ENCODE data around the gene GM2A. TPM values are rescaled to one million over a fixed set of nuclear protein-coding genes. Genes with fewer than 3 reads are reported as not detected.
A peak's percentile ranks its signal among the peaks of the same experiment; 100 is the strongest.

GM2A gene
- 19.0 TPM for polyA plus RNA-seq (ENCODE audit: insufficient read length)

DNA sequence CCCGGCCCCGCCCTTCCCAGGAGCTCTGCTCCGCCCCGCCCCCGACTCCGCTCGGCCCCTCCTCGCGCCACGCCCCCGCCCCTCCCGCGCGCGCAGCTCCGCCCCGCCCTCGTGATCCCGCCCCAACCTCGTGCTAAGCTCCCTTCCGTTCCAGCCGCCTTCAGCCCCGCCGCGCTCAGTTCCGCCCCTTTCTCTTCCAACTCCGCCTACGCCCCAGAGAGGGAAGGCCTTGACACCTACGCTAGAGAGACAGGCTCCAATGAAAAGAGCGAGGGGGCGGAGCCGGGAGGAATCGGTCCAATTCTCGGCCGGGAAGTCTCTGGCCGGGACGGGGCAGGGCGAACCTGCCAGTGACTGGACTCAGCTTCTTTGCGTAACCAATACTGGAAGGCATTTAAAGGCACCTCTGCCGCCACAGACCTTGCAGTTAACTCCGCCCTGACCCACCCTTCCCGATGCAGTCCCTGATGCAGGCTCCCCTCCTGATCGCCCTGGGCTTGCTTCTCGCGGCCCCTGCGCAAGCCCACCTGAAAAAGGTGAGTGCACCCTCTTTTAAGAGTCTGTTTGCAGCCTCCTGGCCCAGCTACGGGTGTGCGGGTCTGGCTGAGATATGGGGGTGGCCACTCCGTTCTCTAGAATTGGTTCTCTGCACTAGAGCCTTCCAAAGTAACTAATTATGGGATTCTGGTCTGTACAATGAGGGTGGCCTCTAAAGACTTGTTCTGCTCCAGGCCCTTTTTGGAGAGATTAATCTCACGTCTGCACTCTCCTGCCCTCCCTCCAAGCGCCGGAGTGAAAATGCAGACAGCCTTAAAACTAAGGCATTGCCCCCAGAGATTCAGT, at the start of gene GM2A:
TSS of gene GM2A (plus strand) at position 424 of the 843 bp plus-strand sequence. CDS start at position 456, 32 bp downstream.
- peak; percentile 96 for DNase-seq (ENCODE audit: low read depth)

DNA sequence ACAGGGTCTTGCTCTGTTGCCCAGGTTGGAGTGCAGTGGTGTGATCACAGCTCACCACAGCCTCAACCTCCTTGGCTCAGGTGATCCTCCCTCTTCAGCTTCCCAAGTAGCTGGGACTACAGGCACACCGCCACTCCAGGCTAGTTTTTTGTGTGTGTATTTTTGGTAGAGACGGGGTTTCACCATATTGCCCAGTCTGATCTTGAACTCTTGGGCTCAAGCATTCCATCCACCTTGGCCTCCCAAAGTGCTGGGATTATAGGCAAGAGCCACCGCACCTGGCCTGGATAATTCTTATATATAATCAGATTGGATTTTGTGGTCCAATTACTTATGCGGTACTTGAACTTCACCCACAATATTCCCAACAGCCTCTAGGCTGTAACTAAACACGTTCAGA, 48.9 kb upstream of the GM2A start:
- DNase-seq (ENCODE audit: low read depth), result no peak

- DNase-seq (ENCODE audit: low read depth), result no peak
Measured at GRCh38 chr5:151205411-151205810, 47.6 kb upstream of the GM2A start.

DNA sequence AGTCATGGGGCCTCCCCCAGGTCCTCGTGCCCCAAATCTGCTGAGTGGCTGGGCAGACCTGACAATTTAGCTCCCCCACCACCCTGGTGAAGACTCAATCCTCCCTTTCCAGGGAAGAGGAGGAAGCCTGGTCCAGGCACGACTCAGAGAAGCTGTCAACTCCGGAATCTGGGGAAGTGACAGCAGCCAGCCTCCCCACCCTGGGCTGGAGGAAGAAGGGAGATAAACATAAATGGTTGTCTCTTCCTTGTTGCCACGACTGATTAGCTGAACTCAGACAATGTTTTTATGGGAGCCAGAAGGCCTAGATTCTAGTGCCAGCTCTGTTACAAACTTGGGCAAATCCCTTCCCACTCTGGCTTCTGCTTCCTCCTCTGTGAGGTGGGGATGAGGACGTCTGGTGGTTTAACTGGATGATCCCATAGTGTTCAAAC, 44.5 kb upstream of the GM2A start:
- no peak for DNase-seq (ENCODE audit: low read depth)

DNA sequence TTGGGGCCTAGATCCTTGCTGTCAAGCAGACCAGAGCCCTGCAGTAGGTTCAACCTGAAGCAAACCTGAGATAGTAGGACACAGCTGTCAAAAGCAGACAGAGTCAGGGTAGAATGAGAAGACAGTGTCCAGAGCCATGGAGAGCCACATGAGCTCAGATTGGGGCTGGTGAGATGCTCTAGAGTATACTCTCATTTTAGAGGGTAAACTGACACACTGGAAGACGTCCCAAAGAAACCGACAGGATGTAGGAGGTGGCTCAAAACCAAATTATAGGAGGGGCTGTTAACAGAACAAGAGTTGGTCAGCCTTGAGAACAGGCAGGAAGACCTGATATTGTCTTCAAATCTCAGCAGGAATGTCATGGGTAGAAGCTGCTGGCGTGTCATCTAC, 40.6 kb upstream of the GM2A start:
- DNase-seq (ENCODE audit: low read depth), result no peak

DNA sequence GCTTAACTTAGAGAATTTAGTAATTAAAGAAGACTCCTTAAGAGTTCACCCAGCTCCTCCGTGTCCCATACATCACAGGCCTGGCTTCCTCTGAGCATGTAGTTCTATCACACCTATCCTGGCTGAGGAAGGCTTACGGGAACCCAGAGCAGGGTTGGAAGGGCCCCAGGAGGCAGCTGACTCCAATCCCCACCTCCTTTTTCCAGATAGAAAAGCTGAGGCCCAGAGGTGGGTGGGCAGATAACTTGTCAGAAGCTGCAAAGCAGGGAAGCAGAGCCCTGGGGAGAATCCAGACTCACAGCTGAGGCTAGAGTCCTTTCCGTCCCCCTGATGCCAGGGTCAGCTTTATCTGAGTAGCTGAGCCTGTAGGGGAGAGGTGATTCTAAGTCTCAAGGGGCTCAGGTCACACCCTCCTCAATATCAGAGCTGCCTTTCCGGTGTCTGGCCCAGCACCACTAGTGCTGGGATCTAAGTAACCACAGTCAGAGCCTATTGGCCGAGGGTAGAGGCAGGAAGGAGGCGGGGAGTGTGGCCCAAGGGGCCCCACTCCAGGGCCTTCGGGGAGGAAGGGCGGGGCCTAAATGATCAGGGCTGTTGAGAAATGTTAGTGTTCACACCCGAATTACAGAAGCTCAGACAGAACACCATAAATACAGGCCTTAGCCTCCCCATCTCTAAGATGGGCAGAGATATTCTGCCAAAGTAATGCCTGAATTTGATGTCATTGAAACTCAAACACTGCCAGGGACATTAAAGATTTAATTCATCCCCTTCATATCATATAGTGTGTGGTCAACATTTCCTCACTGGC, 39.0 kb upstream of the GM2A start:
- no peak for DNase-seq (ENCODE audit: low read depth)

GRCh38 chr5:151214614-151215545, 38.1 kb upstream of the GM2A start:
- no peak for DNase-seq (ENCODE audit: low read depth)

DNA sequence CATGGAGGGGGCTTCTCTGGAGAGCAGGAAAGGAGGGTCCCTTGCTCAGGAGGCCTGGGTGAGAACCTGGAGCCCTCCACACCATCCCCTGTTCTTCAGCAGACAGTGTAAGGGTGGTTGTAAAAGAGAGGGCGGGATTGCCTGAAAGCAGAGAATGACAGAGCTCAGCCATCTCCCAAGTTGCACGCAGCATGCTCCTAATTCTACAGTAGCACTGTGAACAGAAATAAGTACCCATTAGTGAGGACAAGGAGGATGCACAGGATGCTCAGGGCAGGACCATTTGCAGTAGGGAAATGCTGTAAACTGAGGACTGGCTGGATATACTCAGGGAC, 37.5 kb upstream of the GM2A start:
- DNase-seq (ENCODE audit: low read depth), result no peak

DNA sequence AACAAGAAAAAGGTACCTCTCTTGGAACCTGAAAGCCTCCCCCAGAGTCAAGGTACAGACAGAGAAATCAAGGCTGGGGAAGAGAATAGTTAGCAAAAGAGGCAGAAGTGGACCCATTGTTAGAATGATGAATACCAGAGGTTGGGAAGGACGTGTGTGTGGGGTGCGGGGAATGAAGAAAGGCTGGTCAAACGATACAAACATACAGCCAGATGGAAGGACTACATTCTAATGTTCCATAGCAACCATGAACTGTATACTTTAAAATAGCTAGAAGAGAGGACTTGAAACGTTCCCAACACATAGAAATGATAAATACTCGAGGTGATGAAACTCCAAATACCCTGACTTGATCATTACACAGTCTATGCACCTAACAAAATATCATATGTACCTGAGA, 36.2 kb upstream of the GM2A start:
- no peak for DNase-seq (ENCODE audit: low read depth)

- no peak for DNase-seq (ENCODE audit: low read depth)
Measured at GRCh38 chr5:151218177-151218576, 34.8 kb upstream of the GM2A start.

- no peak for DNase-seq (ENCODE audit: low read depth)
Measured at GRCh38 chr5:151219138-151219537, 33.8 kb upstream of the GM2A start.

DNA sequence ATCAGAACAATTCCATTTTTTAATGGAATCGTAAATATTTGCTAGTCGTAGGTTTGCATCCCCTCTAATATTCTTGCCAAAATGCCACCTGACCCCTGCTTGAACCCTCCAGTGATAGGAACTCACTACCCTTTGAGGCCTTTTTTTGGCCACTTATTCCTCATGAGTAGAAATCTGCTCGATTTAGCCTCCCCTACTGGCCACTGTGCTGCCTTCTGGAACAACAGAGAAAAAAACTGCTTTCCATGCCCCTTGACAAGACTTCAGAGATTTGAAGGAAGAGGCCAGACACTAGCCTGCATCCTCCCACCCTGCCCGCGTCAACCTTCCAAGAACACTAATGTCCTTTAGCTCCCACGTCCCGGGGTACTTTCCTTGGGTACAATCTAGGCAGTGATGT, 33.2 kb upstream of the GM2A start:
- no peak for DNase-seq (ENCODE audit: low read depth)

DNA sequence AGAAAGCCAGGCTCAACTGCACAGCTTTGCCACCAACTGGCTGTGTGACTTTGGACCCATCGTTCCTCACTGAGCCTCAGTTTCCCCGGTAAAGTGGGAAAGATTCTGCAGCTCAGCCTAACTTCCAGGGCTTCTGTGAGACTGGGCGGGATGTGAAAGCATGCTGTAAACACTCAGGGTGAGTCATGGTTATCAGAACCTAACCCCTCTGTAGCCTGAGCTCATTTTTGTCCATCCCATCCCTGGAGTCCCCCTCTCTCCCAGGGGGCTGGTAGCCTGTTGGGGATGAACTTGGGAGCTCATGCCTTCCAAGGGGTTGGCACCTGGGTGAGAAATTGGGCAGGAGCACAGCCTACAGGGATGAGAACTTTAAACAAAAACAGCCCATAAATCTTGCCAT, 31.4 kb upstream of the GM2A start:
- DNase-seq (ENCODE audit: low read depth), result no peak

DNA sequence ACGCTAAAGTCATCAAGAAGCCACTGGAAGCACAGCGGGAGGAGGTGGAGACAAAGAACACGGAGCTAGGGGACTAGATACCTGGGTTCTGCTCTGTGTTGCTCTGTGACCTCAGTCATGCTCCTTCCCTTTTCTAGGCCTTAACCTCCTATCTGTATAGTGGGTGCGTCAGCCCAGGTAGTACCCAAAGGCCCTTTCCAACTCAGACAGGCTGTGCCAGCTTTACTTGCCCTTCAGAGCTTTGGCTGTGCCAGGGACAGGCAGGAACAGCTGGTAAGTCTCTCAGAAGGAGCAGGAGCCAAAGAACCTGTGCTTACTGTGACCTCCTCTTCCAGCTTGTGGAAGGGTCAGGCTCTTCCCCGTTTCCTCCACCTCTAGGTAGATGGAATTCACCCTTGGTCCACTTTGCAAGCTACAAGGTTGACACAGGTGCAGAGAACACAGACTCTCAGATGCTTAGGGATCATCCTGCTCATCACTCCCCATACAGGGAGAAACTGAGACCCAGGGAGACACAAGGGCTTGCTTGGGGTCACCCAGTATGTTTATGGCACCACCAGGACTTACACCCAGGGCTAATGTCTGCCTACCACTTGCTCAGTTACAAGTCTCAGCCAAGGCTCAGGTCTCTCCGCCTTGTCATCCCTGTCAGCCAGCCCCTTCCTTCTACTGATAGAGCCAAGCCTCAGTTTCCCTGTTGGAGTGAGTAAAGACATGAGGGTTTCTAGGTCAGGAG, 30.8 kb upstream of the GM2A start:
- no peak for DNase-seq (ENCODE audit: low read depth)

DNA sequence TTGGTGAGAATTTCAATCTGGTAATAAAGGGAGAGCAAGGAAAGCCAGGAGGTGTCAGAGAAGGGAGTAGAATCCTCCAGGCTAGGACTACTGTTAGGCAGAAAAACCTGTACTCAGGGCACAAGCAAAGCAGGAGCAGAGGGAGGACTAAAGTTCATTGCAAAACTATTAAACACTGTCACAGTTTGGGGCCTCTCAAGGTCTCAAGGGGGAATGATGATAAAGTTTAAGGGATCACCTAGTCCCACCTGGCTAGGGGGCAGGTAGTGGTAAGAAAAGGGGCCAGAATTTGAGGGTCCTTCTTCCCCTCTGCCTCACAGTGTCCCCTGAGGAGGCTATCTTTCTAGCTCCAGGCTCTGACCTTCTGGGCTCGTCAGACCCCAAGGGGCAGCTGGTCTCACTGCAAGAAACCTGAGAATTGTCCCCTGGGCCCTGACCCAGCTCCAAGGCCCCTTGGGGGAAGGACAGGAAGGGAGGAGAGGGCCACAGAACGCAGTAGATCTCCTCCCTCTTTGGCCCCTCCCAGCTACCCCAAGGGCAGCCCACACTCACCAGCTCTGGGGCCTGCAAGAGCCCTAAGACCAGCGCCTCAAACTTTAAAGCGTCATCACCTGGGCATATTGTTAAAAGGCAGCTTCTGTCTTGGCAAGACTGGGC, 30.1 kb upstream of the GM2A start:
- DNase-seq (ENCODE audit: low read depth), result no peak

- DNase-seq (ENCODE audit: low read depth), result peak; percentile 41
Measured at GRCh38 chr5:151223447-151224264, 29.3 kb upstream of the GM2A start, which contains the start of gene CCDC69. TSS of gene CCDC69 (minus strand) at chr5:151224092. CDS start at chr5:151223970, 122 bp downstream.

GRCh38 chr5:151224372-151224771, 28.6 kb upstream of the GM2A start:
- no peak for DNase-seq (ENCODE audit: low read depth)

DNA sequence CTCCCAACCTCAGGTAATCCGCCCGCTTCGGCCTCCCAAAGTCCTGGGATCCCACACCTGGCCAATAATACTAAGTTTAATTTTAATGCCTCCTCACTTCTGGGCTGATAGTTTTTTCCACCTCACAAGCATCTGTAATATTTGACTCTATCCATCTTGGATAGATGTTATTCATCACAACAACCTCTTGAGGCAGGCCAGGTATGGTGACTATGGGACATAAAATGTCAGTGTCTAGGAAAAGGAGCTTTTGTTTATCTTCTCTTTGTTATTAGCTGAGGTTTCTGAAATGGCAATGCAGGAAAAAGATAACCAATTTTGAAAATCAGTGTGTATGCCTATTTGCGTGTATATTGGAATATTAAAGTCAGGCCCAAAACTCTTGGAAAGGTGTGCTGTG, 27.9 kb upstream of the GM2A start:
- DNase-seq (ENCODE audit: low read depth), result no peak

DNA sequence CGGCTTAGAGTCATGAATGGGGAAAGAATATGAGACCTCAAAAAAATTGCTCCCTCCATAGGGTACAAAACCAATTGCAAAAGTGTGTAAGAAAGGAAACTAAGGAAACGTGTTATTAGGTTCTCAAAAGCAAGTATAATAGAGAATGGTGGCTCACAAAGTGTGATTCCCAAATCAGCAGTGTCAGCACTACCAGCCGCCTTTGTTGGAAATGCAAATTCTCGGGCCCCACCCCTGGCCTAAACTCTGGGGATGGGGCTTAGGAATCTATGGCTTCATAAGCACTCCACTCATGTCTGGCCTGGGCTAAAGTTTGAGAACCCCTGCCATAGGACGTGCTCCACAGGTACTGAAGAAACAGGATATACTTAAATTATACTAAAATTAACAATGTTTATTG, 27.5 kb upstream of the GM2A start:
- DNase-seq (ENCODE audit: low read depth), result no peak
